Activated CD8-positive, alpha-beta memory T cell treated with anti-CD3 and anti-CD28 coated beads, Interleukin-2, amount 50 U/mL, for 24 hours (primary cell): Measurements from ENCODE around the gene UNC119.

Source experiments
- DNase-seq: peaks from one replicate; pipeline ENCODE4 v3.0.0-alpha.2; 2020; ENCODE audit errors: extremely low read depth

UNC119 gene

DNA sequence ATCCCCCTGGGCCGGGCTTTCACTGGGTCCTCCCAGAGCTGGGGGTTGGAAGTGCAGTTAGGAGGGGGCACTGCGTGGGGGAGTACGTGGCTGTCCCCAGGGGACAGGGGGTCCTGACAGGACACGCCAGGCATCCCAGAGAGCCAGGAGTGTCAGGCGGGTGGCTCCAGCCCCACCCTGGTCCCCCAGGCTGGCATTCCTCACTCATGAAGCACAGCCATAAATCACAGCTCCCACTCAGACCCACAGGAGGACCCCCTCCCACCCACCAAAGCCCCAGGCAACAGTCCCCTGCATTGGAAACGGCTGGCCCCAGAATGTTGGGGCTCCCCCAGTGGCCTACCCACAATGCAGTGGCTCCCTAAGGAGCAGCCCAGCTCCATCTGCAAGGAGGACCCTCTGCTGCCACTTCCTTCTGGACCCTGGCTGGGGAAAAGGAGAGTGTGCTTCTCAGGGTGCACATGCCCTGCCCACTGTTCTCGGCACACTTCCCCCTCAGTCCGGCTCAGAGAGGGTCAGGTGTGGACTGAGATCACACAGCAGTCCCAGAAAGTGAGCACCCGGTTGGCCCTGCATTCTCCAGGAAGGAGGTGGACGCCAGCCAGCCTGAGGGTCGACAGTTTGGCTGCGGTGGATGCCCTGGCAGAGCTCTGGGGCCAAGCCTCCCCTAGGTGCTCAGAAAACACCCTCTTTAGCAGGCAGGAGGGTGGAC lies 53.6 kb downstream of the UNC119 start:
- DNase-seq = no peak

DNA sequence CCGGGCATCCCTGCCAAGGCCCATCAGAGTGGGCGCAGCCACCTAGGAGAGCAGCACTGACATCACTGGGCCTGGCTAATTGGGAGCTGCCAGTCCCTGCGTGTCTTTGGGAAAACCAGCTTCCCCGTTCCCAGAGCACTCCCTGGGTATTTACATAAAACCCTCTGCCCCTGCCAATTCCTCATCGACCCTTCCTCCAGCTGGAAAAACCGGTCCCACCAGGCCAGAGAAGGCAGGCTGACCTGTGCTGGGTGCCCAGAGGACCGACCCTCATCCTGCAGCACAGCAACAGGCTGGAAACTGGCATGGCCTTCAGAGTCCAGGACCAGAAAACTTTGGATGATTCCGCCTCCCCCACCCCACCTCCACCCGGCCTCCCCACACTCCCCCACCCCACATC lies 54.5 kb downstream of the UNC119 start:
- no peak for DNase-seq
